Upper lobe of right lung (tissue), 1 donor: ENCODE data around the gene RPL39L. TPM values are rescaled to one million over a fixed set of nuclear protein-coding genes. Genes with fewer than 3 reads are reported as not detected.
A peak's percentile ranks its signal among the peaks of the same experiment; 100 is the strongest.

Experiments used
- ATAC-seq: fragments of 200-7000 bp; cut with Tn5 transposase; one replicate; pipeline ENCODE4 v1.9.1; 2020; ENCODE audit warnings: mild to moderate bottlenecking, moderate library complexity
- DNase-seq: peaks from one replicate; pipeline ENCODE4 v3.0.0-alpha.2; 2020
- H3K27ac ChIP-seq: fragments of 200-600 bp; one replicate; pipeline ENCODE4 v1.8.0; 2022
- H3K27me3 ChIP-seq: fragments of 200-600 bp; one replicate; pipeline ENCODE4 v1.8.0; 2022; ENCODE audit warnings: mild to moderate bottlenecking
- H3K36me3 ChIP-seq: fragments of 200-600 bp; one replicate; pipeline ENCODE4 v1.8.0; 2022
- H3K4me1 ChIP-seq: fragments of 200-600 bp; one replicate; pipeline ENCODE4 v1.8.0; 2022
- H3K4me3 ChIP-seq: fragments of 200-600 bp; one replicate; pipeline ENCODE4 v1.8.0; 2022; ENCODE audit warnings: mild to moderate bottlenecking
- H3K9me3 ChIP-seq: fragments of 200-600 bp; one replicate; pipeline ENCODE4 v1.8.0; 2022
- intact Hi-C: fragments of 100-400 bp; cut with DNase I; formaldehyde crosslinking; loops from one replicate; pipeline ENCODE4 v1.11.0; 2022
- total RNA-seq: library from RNA; stranded (reverse); fragmentation: NEBNext Ultra II Directional; extraction: Animal tissue kit (Norgen Biotek cat#: 25700); gene quantifications from one replicate; pipeline ENCODE4 v1.2.1, GENCODE V29; 2021
- TF ChIP-seq, protein P1 (sequence below): fragments of 200-600 bp; IDR thresholded peaks from one replicate; pipeline ENCODE4 v1.8.0; 2022; ENCODE audit warnings: antibody characterized with exemption
- donor health status: DM: no; HTN: yes; CAD: no; lungs with severe emphysema.

The RPL39L gene
- total RNA-seq, 1 donor from 2014 or later: 3.9 TPM

DNA sequence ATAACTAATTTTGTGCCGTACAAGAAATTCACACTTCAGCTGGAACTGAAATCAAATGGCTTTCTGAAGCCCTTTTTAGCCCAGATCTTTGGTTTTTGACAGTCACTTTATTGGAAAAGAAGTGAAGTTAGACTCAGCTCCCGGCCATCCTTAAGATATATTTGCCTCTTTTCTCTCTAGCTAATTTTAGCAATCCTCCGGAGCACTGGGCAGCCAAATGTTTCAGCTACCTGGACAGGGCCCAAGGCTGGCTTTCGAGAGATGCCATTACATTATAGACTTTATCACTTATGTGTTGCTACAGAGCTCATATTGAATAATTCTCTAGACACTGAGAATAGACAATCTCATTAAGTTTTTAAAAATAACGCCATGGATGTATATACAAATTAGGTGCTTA is 28.5 kb upstream of the RPL39L start:
- H3K36me3 ChIP-seq: no peaks in the 10 kb centered on the region
- no peak for DNase-seq
- H3K4me3 ChIP-seq: no peak overlapping the region
- TF ChIP-seq, protein P1, sequence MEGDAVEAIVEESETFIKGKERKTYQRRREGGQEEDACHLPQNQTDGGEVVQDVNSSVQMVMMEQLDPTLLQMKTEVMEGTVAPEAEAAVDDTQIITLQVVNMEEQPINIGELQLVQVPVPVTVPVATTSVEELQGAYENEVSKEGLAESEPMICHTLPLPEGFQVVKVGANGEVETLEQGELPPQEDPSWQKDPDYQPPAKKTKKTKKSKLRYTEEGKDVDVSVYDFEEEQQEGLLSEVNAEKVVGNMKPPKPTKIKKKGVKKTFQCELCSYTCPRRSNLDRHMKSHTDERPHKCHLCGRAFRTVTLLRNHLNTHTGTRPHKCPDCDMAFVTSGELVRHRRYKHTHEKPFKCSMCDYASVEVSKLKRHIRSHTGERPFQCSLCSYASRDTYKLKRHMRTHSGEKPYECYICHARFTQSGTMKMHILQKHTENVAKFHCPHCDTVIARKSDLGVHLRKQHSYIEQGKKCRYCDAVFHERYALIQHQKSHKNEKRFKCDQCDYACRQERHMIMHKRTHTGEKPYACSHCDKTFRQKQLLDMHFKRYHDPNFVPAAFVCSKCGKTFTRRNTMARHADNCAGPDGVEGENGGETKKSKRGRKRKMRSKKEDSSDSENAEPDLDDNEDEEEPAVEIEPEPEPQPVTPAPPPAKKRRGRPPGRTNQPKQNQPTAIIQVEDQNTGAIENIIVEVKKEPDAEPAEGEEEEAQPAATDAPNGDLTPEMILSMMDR: no peak
- no peaks in the 10 kb centered on the region for H3K4me1 ChIP-seq
- no peaks in the 10 kb centered on the region for H3K27me3 ChIP-seq
- no peak overlapping the region for H3K27ac ChIP-seq
- ATAC-seq: no peak
- H3K9me3 ChIP-seq: no peaks in the 10 kb centered on the region
- intact Hi-C loops: loop anchor here (5.0 kb wide), 1 partner anchor 55 kb away; no protein-coding TSS in a partner anchor

DNA sequence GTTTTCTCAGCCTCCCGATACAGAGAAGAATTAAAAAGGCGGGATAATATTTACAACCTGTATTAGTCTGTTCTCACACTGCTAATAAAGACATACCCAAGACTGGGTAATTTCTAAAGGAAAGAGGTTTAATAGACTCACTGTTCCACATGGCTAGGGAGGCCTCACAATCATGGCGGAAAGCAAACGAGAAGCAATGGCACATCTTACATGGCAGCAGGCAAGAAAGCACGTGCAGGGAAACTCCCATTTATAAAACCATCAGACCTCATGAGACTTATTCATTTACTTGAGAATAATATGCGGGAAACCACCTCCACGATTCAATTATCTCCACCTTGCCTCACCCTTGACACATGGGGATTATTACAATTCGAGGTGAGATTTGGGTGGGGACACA is 27.5 kb upstream of the RPL39L start:
- TF ChIP-seq, protein P1: no peak
- Histone ChIP-seq H3K9me3 (no peaks in the 10 kb centered on the region), H3K36me3 (no peaks in the 10 kb centered on the region), H3K4me1 (no peaks in the 10 kb centered on the region), H3K4me3 (no peak overlapping the region), H3K27ac (no peak overlapping the region), H3K27me3 (no peaks in the 10 kb centered on the region)
- DNase-seq: no peak
- ATAC-seq: no peak
- intact Hi-C loops: loop anchor here (5.0 kb wide), 1 partner anchor 54 kb away; no protein-coding TSS in a partner anchor

GRCh38 chr3:187165144-187165543 is 25.8 kb upstream of the RPL39L start:
- no peak overlapping the region for H3K27ac ChIP-seq
- H3K36me3 ChIP-seq: no peaks in the 10 kb centered on the region
- H3K4me3 ChIP-seq: no peak overlapping the region
- intact Hi-C loops: loop anchor here (5.0 kb wide), 1 partner anchor 53 kb away; no protein-coding TSS in a partner anchor
- ATAC-seq: peak; percentile 79
- no peaks in the 10 kb centered on the region for H3K4me1 ChIP-seq
- no peaks in the 10 kb centered on the region for H3K9me3 ChIP-seq
- H3K27me3 ChIP-seq: no peaks in the 10 kb centered on the region
- TF ChIP-seq, protein P1: peak; percentile 75
- no peak for DNase-seq

GRCh38 chr3:187162265-187162953 is 23.1 kb upstream of the RPL39L start:
- H3K27ac ChIP-seq: no peak overlapping the region
- H3K4me1 ChIP-seq: no peaks in the 10 kb centered on the region
- DNase-seq (no peak), ATAC-seq (no peak)
- TF ChIP-seq, protein P1: no peak
- H3K9me3 ChIP-seq: no peaks in the 10 kb centered on the region
- H3K27me3 ChIP-seq: no peaks in the 10 kb centered on the region
- no peaks in the 10 kb centered on the region for H3K36me3 ChIP-seq
- intact Hi-C loops: no loop called here
- no peak overlapping the region for H3K4me3 ChIP-seq

DNA sequence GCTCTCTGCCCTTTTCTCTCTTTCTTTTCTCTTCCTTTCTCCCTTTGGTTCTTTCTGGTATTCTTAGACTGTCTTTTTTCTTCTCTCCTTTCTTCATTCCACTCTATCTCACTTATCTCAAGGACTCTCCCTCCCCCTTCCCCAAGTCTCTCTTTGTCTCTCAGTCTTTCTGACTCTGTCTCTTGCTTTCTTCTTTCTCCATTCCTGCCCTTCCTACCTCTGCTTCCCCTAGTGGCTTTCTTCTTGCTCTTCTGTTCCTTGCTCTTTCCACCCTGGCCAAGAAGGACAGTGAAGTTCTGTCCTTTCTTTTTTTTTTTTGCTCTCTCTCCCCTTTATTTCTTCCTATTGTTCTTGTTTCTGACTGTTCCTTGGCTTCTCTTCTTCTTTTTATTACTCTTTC is 22.3 kb upstream of the RPL39L start:
- H3K36me3 ChIP-seq: no peaks in the 10 kb centered on the region
- no peak overlapping the region for H3K4me3 ChIP-seq
- ATAC-seq (no peak), DNase-seq (no peak)
- TF ChIP-seq, protein P1: no peak
- no peaks in the 10 kb centered on the region for H3K9me3 ChIP-seq
- no peaks in the 10 kb centered on the region for H3K27me3 ChIP-seq
- no peaks in the 10 kb centered on the region for H3K4me1 ChIP-seq
- intact Hi-C loops: no loop called here
- H3K27ac ChIP-seq: no peak overlapping the region
